Right cardiac atrium (tissue), 5 donors: ENCODE results near the gene ENPP6. TPM values are rescaled to one million over a fixed set of nuclear protein-coding genes. Genes with fewer than 3 reads are reported as not detected.

Experiments used
- ATAC-seq, 2 donors: fragments of 200-7000 bp; cut with Tn5 transposase; one replicate each; pipeline versions ENCODE4 v1.8.0 to v1.9.1; 2020; ENCODE audit warnings: moderate library complexity in 2 of 2, mild to moderate bottlenecking in 1 of 2
- DNase-seq, 3 donors: peaks; one replicate each; pipeline ENCODE4 v3.0.0-alpha.2; 2020
- H3K27ac ChIP-seq: one replicate; pipeline ENCODE4 v1.5.1; 2013; ENCODE audit warnings: mild to moderate bottlenecking, low read length, control low read depth, moderate library complexity
- H3K27me3 ChIP-seq: one replicate; pipeline ENCODE4 v1.6.1; 2013; ENCODE audit not compliant: control insufficient read depth, insufficient read depth
- H3K4me1 ChIP-seq: one replicate; pipeline ENCODE4 v1.6.1; 2013; ENCODE audit warnings: low read length; ENCODE audit not compliant: control insufficient read depth, insufficient read depth
- H3K4me3 ChIP-seq: one replicate; pipeline ENCODE4 v1.5.1; 2013; ENCODE audit warnings: low read length, control low read depth
- H3K9me3 ChIP-seq: one replicate; pipeline ENCODE4 v1.6.1; 2013; ENCODE audit warnings: low read length; ENCODE audit not compliant: control insufficient read depth
- WGBS: extraction: QIAGEN DNeasy Blood & Tissue Kit; methylation state at CpG from one replicate; pipeline ENCODE4 v1.1.7; 2013; 5-methylcytosine and 5-hydroxymethylcytosine counted together
- intact Hi-C, 4 donors: fragments of 100-400 bp; cut with DNase I; formaldehyde crosslinking; loops; one replicate each; pipeline versions ENCODE4 v1.11.0 to v1.14.0; 2022 to 2023
- polyA plus RNA-seq: library from polyadenylated mRNA; stranded (reverse); fragments of 200-250 nt; gene quantifications from one replicate; pipeline ENCODE4 v1.2.3, GENCODE V29; 2013
- total RNA-seq, 4 donors: library from RNA; stranded (reverse); fragmentation: NEBNext Ultra II Directional; extraction: Animal tissue kit (Norgen Biotek cat#: 25700); gene quantifications; one replicate each; pipeline ENCODE4 v1.2.1, GENCODE V29; 2021
- donor health status: healthy with polysubstance abuse.
- donor health status: DM: no; HTN: yes; CAD: no.
- donor health status: DM: no; HTN: no; CAD: no.
- donor health status: DM: no; HTN: yes; CAD: no; lungs with severe emphysema.
- donor health status: DM: yes; HTN: yes; CAD: no.

Gene ENPP6
- total and polyA plus RNA-seq, 5 donors: 0.05 to 0.31 (median 0.12) TPM; not detected in 2

DNA sequence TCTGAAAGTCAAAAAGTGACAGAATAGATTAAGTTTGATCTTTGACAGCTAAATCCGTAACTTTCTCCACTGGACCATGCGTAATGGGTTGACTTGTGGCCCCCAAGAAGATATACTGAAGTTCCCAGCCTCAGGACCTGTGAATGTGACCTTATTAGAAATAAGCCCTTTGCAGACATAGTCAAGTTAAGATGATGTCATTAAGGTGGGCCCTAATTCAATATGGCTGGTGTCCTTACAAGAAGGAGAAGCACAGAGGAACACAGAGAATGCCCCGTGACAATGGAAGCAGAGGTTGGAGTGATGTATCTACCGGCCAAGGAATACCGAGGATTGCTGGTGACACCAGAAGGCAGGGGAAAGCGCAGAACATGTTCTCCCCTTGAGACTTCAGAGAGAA lies 14.4 kb downstream of the ENPP6 start:
- intact Hi-C loops: no loop called here
- Histone ChIP-seq H3K4me1 (no peaks in the 10 kb centered on the region), H3K27ac (no peak overlapping the region), H3K27me3 (no peaks in the 10 kb centered on the region), H3K4me3 (no peak overlapping the region), H3K9me3 (no peaks in the 10 kb centered on the region)
- ATAC-seq (no peak), DNase-seq (no peak)
- WGBS: 95% methylated on average over 6 of the region's 6 CpGs

DNA sequence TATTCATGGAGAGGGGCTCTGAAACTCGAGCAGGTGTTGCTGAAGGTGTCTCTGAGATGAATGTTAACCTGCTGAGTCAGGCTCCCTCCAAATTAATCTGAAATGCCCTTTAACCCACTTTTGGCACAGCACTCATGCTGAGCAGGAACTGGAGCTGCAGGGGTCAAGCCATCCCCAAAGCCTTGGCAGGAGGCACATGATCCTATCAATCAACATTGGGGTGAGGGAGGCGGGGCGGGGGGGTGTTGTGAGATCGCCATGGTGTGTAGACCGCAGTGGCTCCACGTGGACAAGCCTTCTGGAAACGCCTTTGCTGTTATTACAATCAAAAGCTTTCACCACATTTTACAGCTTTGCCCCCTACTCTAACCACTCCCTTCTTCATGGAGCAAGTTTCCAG lies 16.5 kb downstream of the ENPP6 start:
- no peak for ATAC-seq
- Histone ChIP-seq H3K9me3 (no peaks in the 10 kb centered on the region), H3K27ac (no peak overlapping the region), H3K4me3 (no peak overlapping the region), H3K27me3 (no peaks in the 10 kb centered on the region), H3K4me1 (no peaks in the 10 kb centered on the region)
- intact Hi-C loops: no loop called here
- 39% methylated on average over 7 of the region's 7 CpGs for WGBS
- no peak for DNase-seq

DNA sequence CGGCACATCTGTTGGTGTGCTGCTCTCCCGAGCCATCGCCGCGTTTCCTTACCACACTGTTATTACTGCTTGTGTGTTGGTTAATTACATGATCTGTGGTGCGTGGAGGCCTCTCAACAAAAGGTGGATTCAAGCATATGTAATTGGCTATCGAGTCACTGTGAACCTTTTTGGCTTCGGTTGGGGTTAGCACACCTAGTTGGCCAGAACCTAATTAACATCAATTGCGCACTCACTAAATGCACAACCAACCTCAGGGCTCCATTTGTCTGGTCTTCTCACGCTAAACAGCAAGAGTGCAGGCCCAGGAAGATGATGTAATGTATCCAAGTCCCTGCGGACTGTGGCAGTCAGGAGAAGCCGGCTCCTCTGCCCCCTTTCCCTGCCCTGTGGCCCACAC lies 17.4 kb downstream of the ENPP6 start:
- no peak overlapping the region for H3K4me3 ChIP-seq
- H3K4me1 ChIP-seq: no peaks in the 10 kb centered on the region
- no peaks in the 10 kb centered on the region for H3K9me3 ChIP-seq
- 85% methylated on average over 12 of the region's 12 CpGs for WGBS
- intact Hi-C loops: no loop called here
- H3K27ac ChIP-seq: no peak overlapping the region
- ATAC-seq (no peak), DNase-seq (no peak)
- H3K27me3 ChIP-seq: no peaks in the 10 kb centered on the region

DNA sequence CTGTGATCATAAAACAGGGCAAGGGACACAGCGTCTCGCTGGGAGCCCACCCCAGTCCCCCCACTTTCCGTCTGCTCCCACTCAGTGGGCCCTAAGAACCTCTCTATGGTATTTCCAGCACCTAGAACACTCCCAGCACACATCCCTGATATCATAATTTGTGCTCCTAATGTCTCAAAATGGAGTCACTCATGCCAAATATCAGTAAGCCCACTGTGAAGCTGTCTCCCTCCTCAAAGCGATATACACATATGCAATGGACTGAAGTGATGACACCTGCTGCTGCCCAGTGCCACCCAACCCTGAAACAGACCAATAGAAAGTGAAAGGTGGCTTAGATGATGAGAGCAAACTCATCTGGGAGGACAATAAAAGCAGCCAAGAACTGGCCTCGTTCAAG lies 17.9 kb downstream of the ENPP6 start:
- Histone ChIP-seq H3K27me3 (no peaks in the 10 kb centered on the region), H3K9me3 (no peaks in the 10 kb centered on the region), H3K4me3 (no peak overlapping the region), H3K27ac (no peak overlapping the region), H3K4me1 (no peaks in the 10 kb centered on the region)
- WGBS: 94% methylated on average over 5 of the region's 5 CpGs
- ATAC-seq (no peak), DNase-seq (no peak)
- intact Hi-C loops: no loop called here

DNA sequence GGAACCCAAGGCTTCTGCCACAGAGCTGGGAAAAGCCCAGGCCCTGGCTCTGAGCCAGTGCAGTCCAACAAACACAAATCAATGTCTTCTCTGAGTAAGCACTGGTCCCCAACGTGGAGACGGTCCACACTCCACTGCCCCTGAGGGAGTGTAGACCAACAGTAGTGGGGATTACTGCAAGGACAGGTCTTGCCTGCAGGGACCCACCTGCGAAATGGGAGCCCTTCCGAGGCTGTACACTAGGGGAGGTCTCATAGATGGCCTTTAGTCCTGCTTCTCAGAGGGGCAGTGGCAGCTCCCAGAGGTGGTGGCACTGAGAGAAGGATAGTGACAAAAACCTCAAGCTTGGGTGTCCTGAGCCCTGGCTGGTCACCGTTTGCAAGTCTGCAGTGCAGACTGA lies 19.5 kb downstream of the ENPP6 start:
- DNase-seq: no peak
- Histone ChIP-seq H3K9me3 (no peaks in the 10 kb centered on the region), H3K4me1 (no peaks in the 10 kb centered on the region), H3K4me3 (no peak overlapping the region), H3K27ac (no peak overlapping the region), H3K27me3 (no peaks in the 10 kb centered on the region)
- intact Hi-C loops: no loop called here
- WGBS: 74% methylated on average over 5 of the region's 5 CpGs
- ATAC-seq: no peak

DNA sequence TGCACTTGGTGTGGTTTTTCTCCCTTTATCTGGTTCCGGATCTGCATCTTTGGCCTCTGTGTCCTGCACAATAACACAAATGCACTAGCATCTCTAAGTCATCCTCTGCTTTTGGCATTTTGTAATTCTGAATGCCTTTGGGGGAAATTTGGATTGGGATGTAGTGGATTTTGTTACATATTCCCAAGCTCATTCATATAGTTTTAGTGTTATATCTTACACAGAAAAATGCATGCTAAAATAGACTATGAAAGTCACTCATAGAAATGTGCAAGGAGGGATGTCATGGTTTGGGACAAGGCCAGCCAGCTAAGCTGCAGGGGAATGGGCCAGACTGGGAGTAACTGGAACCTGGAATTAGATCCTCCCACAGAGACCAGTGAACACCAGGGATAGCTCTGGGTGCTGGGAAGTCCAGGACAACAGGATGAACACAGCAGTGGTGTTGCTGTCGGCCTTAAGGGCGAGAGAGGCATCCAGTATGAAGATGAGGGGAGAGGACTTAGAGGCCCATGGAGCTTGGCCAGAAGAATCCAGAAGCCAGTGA lies 20.1 kb downstream of the ENPP6 start:
- DNase-seq: no peak
- Histone ChIP-seq H3K9me3 (no peaks in the 10 kb centered on the region), H3K4me3 (no peak overlapping the region), H3K4me1 (no peaks in the 10 kb centered on the region), H3K27ac (no peak overlapping the region), H3K27me3 (no peaks in the 10 kb centered on the region)
- no peak for ATAC-seq
- WGBS: 86% methylated on average over 3 of the region's 3 CpGs
- intact Hi-C loops: no loop called here

DNA sequence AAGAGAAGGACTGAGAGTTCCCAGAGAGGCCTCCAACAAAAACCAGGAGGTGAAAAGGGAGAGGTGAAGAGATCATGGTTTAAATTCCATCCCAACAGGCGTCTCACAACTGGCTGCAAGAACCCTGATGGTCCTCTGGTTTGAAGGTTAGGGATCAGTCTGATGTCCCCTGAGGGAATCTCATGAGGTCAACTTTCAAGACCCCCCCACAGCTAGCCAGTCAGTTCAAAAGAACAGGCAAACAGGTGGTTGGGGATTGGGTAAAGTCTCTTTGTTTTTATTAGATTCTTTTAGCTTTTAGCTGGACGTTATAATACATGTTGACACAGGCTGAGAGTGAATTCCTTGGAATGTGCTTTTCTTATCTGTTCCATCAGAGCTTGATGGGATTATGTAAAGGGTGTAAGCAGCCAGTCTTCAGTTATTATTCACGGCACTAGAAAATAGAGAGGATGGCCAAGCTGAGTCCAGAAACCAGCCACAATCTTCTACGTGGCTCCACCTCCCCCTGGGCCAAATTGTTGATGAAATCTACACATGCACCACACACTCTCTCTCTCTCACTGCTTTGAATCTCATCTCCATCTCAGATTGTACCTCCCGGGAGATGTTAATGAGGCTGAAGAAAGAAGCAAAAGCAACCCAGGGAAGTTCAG lies 20.8 kb downstream of the ENPP6 start:
- H3K4me3 ChIP-seq: no peak overlapping the region
- H3K9me3 ChIP-seq: no peaks in the 10 kb centered on the region
- no peaks in the 10 kb centered on the region for H3K4me1 ChIP-seq
- WGBS: 61% methylated on average over 5 of the region's 5 CpGs
- no peak overlapping the region for H3K27ac ChIP-seq
- DNase-seq: no peak
- intact Hi-C loops: no loop called here
- ATAC-seq: no peak
- no peaks in the 10 kb centered on the region for H3K27me3 ChIP-seq

DNA sequence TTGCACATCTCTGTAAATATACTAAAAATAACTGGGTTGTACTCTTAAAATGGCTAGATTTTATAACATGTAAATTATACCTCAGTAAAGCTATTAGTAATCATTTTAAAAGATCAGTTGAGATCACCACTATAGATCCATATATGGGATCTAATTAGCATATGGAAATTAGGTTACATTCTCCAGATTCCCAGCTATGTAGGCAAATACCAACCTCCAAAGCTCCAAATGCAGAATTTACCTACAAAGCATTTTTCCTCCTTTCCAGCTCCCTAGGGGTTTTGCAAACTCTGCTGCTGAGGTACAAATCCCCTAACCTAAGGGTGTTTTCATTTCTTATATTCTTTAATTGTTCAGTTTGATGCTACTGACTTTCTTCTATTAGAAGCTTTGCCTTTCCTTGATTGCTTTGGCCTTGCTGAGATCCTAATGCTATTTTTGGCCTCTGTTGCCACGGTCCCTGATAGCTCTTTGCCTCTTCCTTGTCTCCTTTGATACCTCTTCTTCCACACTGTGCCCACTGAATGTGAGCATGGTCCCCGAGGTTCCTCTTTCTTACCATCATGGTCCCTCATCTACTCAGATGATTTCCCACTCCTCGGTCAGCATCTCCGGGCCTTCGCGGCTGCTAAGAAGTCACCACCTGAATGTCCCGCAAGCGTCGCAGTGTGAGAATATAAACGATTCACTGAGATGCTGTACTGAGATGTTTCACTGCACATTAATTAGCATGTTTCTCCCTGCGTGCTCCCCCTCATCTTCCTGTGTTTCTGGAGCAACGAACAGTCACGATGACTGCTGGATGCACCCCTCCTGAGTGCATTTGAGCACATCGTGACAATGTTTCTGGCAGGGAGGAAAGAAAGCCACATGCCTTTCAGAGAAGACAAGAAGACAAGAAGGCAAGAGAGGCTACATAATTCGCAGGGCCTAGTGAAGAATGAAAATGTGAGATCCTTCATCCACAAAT lies 23.8 kb downstream of the ENPP6 start:
- WGBS: 85% methylated on average over 15 of the region's 15 CpGs

DNA sequence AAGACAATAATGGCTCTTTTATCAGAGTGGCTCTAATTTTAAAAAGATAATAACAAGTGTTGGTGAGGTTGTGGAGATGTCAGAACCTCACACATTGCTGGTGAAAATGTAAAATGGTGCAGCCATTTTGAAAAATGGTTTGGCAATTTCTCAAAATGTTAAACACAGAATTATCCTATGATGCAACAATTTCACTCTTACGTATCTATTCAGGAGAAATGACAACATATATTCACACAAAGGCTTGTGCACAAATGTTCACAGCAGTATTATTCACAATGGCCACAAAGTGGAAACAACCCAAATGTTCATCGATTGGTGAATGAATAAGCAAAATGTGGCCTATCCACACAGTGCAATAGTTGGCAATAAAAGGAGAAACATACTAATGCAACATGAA lies 24.7 kb downstream of the ENPP6 start:
- H3K27me3 ChIP-seq: no peaks in the 10 kb centered on the region
- H3K27ac ChIP-seq: no peak overlapping the region
- no peak overlapping the region for H3K4me3 ChIP-seq
- WGBS: 91% methylated on average over 2 of the region's 2 CpGs
- no peaks in the 10 kb centered on the region for H3K9me3 ChIP-seq
- intact Hi-C loops: no loop called here
- no peak for DNase-seq
- ATAC-seq: no peak
- H3K4me1 ChIP-seq: no peaks in the 10 kb centered on the region

More for the DNA sequence above, 23.8 kb downstream of the ENPP6 start:
- no peak overlapping the region for H3K27ac ChIP-seq
- ATAC-seq (no peak), DNase-seq (no peak)
- intact Hi-C loops: no loop called here
- no peaks in the 10 kb centered on the region for H3K27me3 ChIP-seq
- H3K9me3 ChIP-seq: no peaks in the 10 kb centered on the region
- H3K4me3 ChIP-seq: no peak overlapping the region
- no peaks in the 10 kb centered on the region for H3K4me1 ChIP-seq

DNA sequence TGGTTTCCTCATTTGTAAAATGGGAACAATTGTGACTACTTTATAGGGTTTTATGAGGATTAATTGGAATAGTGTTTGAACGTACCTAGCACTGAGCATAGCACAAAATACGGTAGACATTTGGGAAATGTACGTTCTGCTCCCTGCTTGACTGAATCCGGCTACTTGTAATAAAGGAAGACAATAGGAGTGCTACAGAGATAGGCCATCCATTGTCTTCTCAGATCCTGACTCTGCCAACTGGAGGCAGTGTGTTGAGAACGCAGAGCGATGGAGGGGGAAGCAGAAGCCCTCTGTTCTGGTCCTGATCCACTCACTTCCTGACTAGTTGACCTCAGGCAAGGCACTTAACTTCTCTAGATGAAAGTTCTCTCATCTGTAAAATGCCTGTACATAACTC lies 26.4 kb downstream of the ENPP6 start:
- ATAC-seq (no peak), DNase-seq (no peak)
- 92% methylated on average over 6 of the region's 6 CpGs for WGBS
- no peaks in the 10 kb centered on the region for H3K4me1 ChIP-seq
- H3K27me3 ChIP-seq: no peaks in the 10 kb centered on the region
- no peak overlapping the region for H3K4me3 ChIP-seq
- intact Hi-C loops: no loop called here
- no peak overlapping the region for H3K27ac ChIP-seq
- no peaks in the 10 kb centered on the region for H3K9me3 ChIP-seq

DNA sequence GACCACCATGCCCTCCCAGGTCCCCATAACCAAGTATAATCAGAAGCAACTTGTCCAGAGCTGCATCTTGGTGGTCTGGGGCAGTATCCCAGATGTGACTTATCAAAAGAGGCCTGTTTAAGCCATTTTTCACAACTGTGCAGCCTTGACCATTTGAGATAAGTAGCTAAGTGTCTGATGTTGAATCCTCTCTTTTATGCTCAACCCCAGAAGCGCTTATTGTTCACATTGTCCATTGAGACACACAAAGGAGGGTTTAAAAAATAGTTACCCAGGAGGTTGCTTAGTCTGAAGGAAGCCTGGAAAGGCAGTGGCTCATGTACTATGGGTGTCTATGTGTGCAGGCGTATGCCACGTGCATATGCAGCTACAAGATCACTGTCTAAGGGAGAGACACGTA lies 27.0 kb downstream of the ENPP6 start:
- no peaks in the 10 kb centered on the region for H3K9me3 ChIP-seq
- no peak for DNase-seq
- H3K27me3 ChIP-seq: no peaks in the 10 kb centered on the region
- intact Hi-C loops: no loop called here
- 92% methylated on average over 4 of the region's 4 CpGs for WGBS
- H3K4me3 ChIP-seq: no peak overlapping the region
- no peak overlapping the region for H3K27ac ChIP-seq
- no peaks in the 10 kb centered on the region for H3K4me1 ChIP-seq
- ATAC-seq: no peak
